Stimulated activated effector memory CD8-positive, alpha-beta T cell treated with anti-CD3 and anti-CD28 coated beads, Interleukin-12 subunit alpha, Interleukin-12 subunit beta, amount 100 ng/mL, for 72 hours (primary cell): ENCODE measurements around the gene CES5A.
"Not testable (repeated sequence)": the region's sequence is repeated elsewhere in the genome, so short reads cannot be mapped to it uniquely, and the experiment has no call there.

Experiments
- ATAC-seq: fragments of 150-1000 bp; cut with Tn5 transposase; 2 replicates; pipeline ENCODE4 v1.10.0; 2021
- DNase-seq, 2 donors: peaks; one replicate each; pipeline ENCODE4 v3.0.0; 2021 to 2022; ENCODE audit warnings: low spot score in 2 of 2
- H3K27ac Mint-ChIP-seq: one replicate; pipeline ENCODE4 v1.8.0; 2022; ENCODE audit warnings: mild to moderate bottlenecking, mixed read lengths
- H3K36me3 Mint-ChIP-seq: one replicate; pipeline ENCODE4 v1.8.0; 2022; ENCODE audit warnings: mild to moderate bottlenecking, mixed read lengths
- H3K4me1 Mint-ChIP-seq: one replicate; pipeline ENCODE4 v1.8.0; 2022; ENCODE audit warnings: mixed read lengths
- H3K4me3 Mint-ChIP-seq: one replicate; pipeline ENCODE4 v1.8.0; 2022; ENCODE audit warnings: mild to moderate bottlenecking, mixed read lengths
- H3K9me3 Mint-ChIP-seq: one replicate; pipeline ENCODE4 v1.8.0; 2022; ENCODE audit warnings: mixed read lengths

CES5A gene

DNA sequence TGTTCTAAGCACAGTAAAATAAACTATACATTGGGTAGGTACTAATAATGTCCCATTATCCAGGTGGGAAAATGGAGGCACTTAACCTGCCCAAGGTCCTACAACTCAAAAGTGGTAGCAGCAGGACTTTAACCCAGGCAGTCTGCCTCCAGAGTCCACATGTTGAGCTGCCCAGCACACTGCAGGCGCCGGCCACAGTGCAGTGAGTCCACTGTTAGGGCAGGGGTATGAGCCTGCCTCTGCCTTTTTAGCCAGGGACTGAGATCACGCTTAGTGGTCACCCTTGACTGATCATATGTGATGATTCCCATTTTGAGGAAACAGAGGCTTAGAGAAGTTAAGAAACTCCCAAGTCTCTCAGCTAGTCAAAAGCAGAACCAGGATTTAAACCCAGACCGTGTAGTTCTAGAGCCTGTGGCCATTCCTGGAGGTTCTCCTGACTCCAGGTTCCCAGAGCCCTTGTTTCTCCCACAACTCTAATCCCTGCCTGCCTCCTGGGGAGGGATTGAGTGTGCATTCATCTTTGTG, 50.6 kb downstream of the CES5A start:
- H3K4me3 Mint-ChIP-seq, result no peak overlapping the region
- H3K27ac Mint-ChIP-seq, result no peak overlapping the region
- H3K4me1 Mint-ChIP-seq, result no peaks in the 10 kb centered on the region
- H3K9me3 Mint-ChIP-seq, result no peaks in the 10 kb centered on the region
- no peak for ATAC-seq
- DNase-seq, result no peak
- H3K36me3 Mint-ChIP-seq, result no peaks in the 10 kb centered on the region

DNA sequence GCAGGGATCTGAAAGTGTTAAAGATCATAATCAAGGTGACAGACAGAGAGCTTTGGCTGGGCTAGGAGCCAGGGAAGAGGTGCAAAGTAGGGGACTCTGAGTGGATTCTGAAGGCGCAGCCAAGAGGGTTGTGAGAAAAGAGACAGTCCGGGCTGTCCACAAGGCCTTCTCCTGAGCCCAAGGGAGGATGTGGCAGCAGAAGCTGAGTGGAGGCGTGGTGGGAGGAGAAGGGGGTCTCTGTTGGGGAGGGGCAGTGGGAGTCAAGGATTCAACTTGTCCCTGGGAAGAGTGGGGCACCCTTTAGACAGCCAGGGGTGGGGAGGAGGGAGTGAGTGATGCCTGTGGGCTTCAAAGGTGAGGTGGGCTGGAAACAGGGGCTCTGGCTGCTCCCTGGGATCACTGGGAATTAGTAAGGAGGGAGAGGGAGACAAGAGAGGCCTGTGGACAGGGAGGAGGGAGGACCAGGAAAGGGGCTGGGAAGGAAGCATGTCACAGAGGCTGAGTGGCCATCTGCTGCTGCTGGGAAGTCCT, 52.8 kb downstream of the CES5A start:
- H3K4me3 Mint-ChIP-seq, result no peak overlapping the region
- no peak for DNase-seq
- no peak overlapping the region for H3K27ac Mint-ChIP-seq
- no peak for ATAC-seq
- no peaks in the 10 kb centered on the region for H3K36me3 Mint-ChIP-seq
- no peaks in the 10 kb centered on the region for H3K9me3 Mint-ChIP-seq
- no peaks in the 10 kb centered on the region for H3K4me1 Mint-ChIP-seq

DNA sequence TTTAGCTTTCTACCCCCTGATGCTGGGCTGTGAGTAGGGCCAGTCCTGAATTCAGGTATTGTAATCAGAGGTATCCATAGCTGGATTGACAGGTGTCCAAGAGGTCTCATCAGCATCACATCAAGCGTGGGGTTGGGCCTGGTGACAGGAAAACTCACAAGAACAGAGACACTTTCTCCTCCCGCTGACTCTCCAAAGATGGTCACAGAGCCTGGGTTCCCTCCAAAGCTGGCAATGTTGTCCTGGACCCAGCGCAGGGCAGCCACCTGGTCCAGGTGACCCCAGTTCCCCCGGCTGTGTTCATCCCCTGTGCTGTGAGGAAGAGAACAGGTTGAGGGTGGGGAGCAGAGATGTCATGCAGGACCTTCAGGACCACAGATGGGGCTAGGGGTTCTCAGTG, 54.0 kb downstream of the CES5A start:
- ATAC-seq, result no peak
- Mint-ChIP-seq H3K36me3 (no peaks in the 10 kb centered on the region), H3K9me3 (no peaks in the 10 kb centered on the region), H3K4me1 (no peaks in the 10 kb centered on the region), H3K4me3 (no peak overlapping the region), H3K27ac (no peak overlapping the region)
- no peak for DNase-seq

DNA sequence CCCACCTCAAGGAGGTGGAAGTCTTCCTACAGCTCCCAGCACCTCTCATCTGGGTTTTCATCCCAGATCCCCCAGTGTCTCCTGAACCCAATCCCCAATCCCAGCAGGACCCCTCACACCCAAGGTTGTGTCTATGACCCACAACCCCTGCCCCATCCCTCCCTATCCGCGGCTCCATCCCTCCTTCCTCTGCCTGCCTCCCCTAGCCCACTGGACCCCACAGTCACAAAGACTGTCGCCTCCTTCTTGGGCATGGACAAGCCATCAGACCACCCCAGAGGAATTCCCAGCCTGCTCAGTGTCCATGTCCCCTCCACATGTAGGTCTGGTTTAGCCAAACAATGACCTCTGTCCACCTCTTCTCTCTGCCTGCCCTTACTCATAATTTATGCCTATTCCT, 54.6 kb downstream of the CES5A start:
- ATAC-seq (no peak), DNase-seq (no peak)
- Mint-ChIP-seq H3K27ac (no peak overlapping the region), H3K9me3 (no peaks in the 10 kb centered on the region), H3K4me1 (no peaks in the 10 kb centered on the region), H3K36me3 (no peaks in the 10 kb centered on the region), H3K4me3 (no peak overlapping the region)

DNA sequence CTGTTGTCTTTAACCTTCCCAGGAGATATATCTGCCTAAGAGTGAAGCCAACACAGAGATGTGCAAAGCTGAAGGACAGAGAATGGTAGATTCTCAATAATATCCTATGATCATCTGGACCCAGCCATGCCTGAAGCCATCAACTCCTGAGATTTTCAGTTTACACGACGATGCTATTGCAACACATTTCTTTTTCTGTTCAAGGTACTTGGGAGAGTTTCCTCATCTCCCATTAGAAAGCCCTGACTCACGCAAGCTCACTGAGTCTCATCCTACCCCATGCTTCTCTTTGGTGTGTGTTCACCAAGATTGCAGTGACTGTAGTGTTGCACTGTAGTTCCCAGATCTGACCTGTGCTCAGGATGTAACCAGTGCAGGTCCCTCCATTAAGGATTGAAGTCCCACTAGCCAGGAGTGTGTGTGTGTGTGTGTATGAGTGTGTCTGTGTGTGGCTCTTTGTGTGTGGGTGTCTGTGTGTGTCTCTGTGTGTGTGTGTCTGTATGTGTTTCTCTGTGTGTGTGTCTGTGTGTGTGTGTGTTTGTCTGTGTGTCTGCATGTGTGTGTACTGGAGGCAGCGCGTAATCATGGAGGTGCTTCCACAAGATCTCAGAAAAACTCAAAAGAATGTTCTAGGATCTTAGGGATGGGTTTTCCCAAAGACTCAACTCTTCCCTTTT, 57.8 kb downstream of the CES5A start:
- H3K4me3 Mint-ChIP-seq, result no peak overlapping the region
- H3K4me1 Mint-ChIP-seq, result no peaks in the 10 kb centered on the region
- DNase-seq (no peak), ATAC-seq (no peak)
- H3K9me3 Mint-ChIP-seq, result no peaks in the 10 kb centered on the region
- no peaks in the 10 kb centered on the region for H3K36me3 Mint-ChIP-seq
- no peak overlapping the region for H3K27ac Mint-ChIP-seq

DNA sequence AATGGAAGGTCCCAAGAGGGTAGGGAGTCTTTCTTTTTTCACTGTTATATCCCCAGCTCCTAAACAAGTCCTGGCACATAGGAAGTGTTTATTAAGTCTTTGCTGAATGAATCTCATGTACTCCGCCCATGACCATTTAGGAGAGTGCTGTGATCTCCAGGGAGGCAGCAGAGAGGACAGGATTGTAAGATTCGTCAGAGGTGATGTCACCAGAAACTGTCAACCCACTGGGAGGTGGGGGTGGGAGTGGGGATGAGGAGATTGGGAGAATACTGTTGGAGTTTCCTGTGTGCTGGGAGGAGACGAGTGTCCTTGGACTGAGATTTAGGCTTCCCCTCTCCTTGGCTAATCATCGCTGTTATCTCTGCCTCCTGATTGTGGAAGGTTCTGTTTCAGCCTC, 59.0 kb downstream of the CES5A start:
- H3K4me3 Mint-ChIP-seq, ATAC-seq, H3K27ac Mint-ChIP-seq, DNase-seq, H3K9me3 Mint-ChIP-seq, H3K4me1 Mint-ChIP-seq, H3K36me3 Mint-ChIP-seq: not testable (repeated sequence)

DNA sequence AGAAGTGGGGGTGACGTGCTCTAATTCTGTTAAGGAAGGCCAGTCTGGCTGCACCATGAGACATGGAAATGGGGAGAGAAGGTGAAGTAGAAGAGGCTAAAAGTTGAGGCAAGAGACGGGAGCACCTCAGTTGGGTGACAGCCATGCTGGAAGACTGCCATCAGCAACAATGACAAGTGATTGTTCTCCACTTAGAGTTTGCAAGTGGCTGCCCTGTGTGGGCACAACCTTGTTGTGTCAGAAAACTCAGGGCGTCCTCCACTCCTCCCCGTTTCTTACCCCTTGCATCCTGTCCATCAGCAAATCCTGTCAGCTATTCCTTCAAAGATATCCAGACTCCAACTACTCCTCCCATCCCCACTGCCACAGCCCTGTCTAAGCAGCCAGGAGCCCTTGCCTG, 59.9 kb downstream of the CES5A start:
- no peaks in the 10 kb centered on the region for H3K9me3 Mint-ChIP-seq
- no peaks in the 10 kb centered on the region for H3K4me1 Mint-ChIP-seq
- no peak for DNase-seq
- H3K27ac Mint-ChIP-seq, result no peak overlapping the region
- no peak overlapping the region for H3K4me3 Mint-ChIP-seq
- no peak for ATAC-seq
- H3K36me3 Mint-ChIP-seq, result no peaks in the 10 kb centered on the region

DNA sequence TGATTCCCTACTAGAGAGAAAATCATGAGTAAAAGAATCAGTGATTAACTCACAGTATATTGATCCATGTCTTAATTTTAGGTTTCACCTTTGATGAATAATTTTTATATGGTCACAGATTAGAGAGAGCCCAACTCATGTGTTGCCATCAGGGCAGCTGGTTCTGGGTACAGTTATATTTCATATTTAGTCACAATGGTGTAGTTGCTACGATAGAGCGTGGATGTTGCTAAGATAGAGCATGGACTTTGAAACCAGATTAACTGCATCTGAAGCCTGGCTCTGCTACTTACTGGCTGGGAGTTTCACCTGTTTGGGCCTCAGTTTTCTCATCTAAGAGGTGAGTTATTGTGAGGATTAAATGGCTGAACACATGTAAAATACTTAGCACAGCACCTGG, 61.0 kb downstream of the CES5A start:
- not testable (repeated sequence) for H3K4me1 Mint-ChIP-seq, DNase-seq, H3K9me3 Mint-ChIP-seq, H3K4me3 Mint-ChIP-seq, H3K36me3 Mint-ChIP-seq, ATAC-seq, H3K27ac Mint-ChIP-seq

DNA sequence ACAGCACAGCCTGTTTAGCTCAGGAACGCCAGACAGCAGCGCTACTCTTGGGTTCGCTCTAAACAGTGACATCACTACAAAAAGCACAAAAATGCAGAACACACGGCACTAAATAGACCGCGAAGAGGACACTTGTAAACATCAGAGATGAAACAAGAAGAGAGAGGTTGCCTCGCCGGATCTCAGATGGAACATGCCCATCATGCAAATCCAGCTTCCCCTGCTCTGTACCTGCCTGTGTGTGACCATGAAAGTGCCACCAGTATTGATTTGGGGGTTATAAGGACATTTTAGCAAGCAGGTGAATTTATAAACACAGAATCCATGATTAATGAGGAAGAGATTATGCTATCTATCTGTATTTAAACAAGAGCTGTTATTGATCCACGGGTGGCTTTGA, 61.4 kb downstream of the CES5A start:
- not testable (repeated sequence) for H3K27ac Mint-ChIP-seq, H3K36me3 Mint-ChIP-seq, H3K9me3 Mint-ChIP-seq, H3K4me1 Mint-ChIP-seq, DNase-seq, H3K4me3 Mint-ChIP-seq, ATAC-seq

DNA sequence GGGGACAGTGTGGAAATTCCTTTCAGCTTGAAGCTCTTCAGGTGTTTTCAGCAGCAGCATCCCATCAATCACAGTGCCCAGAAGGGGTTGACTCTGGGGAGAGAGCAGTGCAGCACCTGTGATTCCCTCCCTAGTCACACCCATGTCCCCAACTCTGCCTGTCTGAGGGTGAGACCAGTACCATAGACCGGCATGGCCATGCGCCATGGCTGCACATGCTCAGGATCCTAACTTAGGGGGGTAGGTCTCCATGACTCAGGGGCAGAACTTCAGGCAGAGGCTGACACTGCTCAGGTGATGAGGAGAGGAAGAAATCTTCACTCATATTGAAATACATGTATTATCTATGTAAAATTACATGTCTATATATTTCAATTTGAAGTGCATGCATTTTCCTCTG, 62.2 kb downstream of the CES5A start:
- Mint-ChIP-seq H3K9me3 (no peaks in the 10 kb centered on the region), H3K36me3 (no peaks in the 10 kb centered on the region), H3K4me3 (no peak overlapping the region), H3K27ac (no peak overlapping the region), H3K4me1 (no peaks in the 10 kb centered on the region)
- DNase-seq (no peak), ATAC-seq (no peak)

DNA sequence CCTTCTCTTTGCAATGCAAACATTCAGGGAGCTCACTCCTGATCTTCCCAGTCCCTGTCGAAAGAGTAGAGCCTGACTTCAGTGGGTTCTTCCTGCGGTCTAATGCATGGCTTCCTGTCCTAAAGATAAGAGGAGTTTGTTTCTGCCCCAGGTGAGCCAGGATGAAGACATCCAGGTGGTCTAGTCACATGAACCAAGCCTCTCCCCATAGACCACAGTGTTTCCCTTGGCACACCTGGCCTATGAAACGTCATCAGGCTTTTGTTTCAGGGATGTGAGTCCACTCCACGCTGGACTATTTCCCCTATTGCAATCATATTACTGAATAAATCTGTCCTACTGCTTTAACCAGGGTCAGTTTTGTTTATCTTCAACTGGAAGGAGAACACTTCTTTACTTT, 63.4 kb downstream of the CES5A start:
- DNase-seq (no peak), ATAC-seq (no peak)
- H3K36me3 Mint-ChIP-seq, result no peaks in the 10 kb centered on the region
- H3K4me3 Mint-ChIP-seq, result no peak overlapping the region
- no peak overlapping the region for H3K27ac Mint-ChIP-seq
- H3K4me1 Mint-ChIP-seq, result no peaks in the 10 kb centered on the region
- H3K9me3 Mint-ChIP-seq, result no peaks in the 10 kb centered on the region

DNA sequence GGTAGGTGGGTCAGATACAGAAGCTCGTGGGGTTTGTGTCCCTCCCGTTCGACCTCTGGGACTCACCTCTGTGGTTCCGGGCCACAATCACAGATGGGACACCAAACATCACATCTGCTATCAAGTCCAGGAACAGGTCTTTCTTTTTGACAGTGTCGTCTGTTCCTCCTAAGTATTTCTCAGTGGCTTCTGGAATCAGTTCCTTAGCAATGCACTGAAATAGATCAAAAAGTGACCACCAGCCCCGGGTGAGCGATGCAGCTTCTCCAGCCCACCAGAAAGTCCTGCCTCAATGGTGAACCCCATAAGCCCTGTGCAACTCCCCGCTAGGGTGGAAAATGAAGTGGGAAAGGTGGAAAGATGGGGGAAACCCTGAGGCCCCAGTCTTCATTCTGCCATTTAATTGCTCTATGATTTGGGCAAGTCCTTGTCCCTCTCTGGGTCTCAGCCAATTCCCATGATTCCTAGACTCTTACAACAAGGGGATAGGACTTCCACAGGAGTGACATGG, 64.7 kb downstream of the CES5A start:
- Mint-ChIP-seq H3K4me3 (no peak overlapping the region), H3K4me1 (no peaks in the 10 kb centered on the region), H3K27ac (no peak overlapping the region), H3K36me3 (no peaks in the 10 kb centered on the region), H3K9me3 (no peaks in the 10 kb centered on the region)
- no peak for ATAC-seq
- DNase-seq, result no peak

DNA sequence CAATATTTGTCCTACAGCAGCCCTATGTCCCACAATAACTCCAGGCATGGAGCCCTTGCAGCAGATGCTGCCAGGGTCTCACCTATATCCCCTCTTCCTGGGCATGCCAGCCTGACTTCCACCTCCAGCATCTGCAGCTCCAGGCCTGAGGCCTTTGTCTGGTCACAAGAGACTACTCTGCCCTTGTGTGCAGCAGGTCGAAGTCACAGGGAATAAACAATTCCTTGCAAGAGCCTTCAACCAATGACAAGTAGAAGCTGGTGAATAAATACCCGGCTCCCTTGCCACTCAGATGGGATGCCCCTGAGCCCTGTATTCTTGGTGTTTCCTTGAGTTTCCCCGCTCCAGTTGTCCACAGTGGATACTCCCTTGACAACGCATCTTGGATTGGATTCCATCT, 65.3 kb downstream of the CES5A start:
- H3K9me3 Mint-ChIP-seq, result no peaks in the 10 kb centered on the region
- no peak for ATAC-seq
- H3K4me1 Mint-ChIP-seq, result no peaks in the 10 kb centered on the region
- DNase-seq, result no peak
- H3K4me3 Mint-ChIP-seq, result no peak overlapping the region
- H3K36me3 Mint-ChIP-seq, result no peaks in the 10 kb centered on the region
- H3K27ac Mint-ChIP-seq, result no peak overlapping the region

DNA sequence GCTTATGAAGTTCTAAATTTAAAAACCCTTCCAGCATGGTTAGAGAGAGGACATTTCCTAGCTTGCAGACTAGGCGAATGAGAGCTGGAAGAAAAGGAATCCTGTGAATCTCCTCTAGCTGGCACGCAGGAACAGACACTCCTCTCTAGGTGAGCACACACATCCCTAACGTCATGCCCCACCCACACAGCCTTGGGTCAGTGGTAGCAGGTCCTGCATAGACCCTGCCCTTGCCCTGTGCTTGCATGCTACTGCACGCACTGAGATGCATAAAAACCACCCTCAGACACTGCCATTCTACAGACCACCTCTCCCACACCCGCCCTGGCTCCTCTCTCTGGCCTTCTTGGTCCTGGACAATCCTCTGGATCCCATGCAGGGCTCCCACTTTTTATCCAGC, 65.8 kb downstream of the CES5A start:
- no peaks in the 10 kb centered on the region for H3K4me1 Mint-ChIP-seq
- DNase-seq (no peak), ATAC-seq (no peak)
- H3K4me3 Mint-ChIP-seq, result no peak overlapping the region
- no peaks in the 10 kb centered on the region for H3K36me3 Mint-ChIP-seq
- H3K9me3 Mint-ChIP-seq, result no peaks in the 10 kb centered on the region
- no peak overlapping the region for H3K27ac Mint-ChIP-seq

DNA sequence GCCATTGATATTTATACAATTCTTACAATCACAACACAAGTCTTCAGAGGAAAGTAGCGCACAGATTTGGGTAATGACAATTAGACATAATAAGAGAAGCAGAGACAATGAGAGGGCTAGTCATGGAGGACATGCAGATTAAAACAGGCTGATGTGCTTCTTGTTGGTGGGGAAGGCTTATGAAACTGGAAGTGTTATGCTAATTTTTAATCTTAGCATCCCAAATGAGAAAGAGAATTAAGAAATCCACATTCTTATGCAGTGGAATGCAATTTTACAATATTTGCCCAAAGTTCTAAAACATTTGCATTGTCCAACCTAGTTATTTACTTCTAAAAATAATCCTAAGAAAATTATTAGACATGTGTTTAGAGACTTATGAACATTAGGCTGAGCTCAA, 66.9 kb downstream of the CES5A start:
- not testable (repeated sequence) for H3K4me1 Mint-ChIP-seq, H3K4me3 Mint-ChIP-seq, H3K27ac Mint-ChIP-seq, H3K9me3 Mint-ChIP-seq, ATAC-seq, H3K36me3 Mint-ChIP-seq, DNase-seq

DNA sequence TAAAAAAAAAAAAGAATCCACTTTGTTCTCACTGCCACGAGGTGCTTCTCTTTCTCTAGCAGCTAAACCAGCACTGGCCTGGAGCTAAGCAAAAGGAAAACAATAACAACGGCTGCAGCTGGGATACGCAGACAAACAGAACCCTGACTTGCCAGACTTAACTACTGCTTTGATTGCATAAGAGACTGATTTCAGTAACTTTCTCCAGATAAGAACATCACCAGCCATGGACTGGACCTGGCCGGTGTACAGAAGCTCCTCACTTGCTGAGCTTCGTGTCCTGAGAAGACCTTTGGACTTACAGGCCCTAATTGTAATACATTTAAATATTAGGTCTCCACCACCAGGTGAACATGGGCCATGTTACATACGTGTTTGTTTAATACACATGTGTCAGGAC, 70.1 kb downstream of the CES5A start:
- not testable (repeated sequence) for H3K4me3 Mint-ChIP-seq, H3K36me3 Mint-ChIP-seq, ATAC-seq, H3K27ac Mint-ChIP-seq, DNase-seq, H3K4me1 Mint-ChIP-seq, H3K9me3 Mint-ChIP-seq
